Testis (tissue), 3 donors: Measurements from ENCODE around the gene C17orf67. TPM values are rescaled to one million over a fixed set of nuclear protein-coding genes. Genes with fewer than 3 reads are reported as not detected.
A peak's percentile ranks its signal among the peaks of the same experiment; 100 is the strongest.

Source experiments
- DNase-seq: peaks from one replicate; pipeline ENCODE4 v3.0.0-alpha.2; 2019
- H3K27ac ChIP-seq, 2 donors: fragments of 200-600 bp; sonication (generic); one replicate each; pipeline ENCODE4 v1.5.1; 2019
- H3K27me3 ChIP-seq: fragments of 200-600 bp; sonication (generic); one replicate; pipeline ENCODE4 v1.5.1; 2019
- H3K36me3 ChIP-seq: fragments of 200-600 bp; sonication (generic); one replicate; pipeline ENCODE4 v1.5.1; 2017; ENCODE audit warnings: low read depth; ENCODE audit errors: missing control alignments
- H3K4me1 ChIP-seq: fragments of 200-600 bp; sonication (generic); one replicate; pipeline ENCODE4 v1.5.1; 2019
- H3K4me3 ChIP-seq, 2 donors: fragments of 200-600 bp; sonication (generic); one replicate each; pipeline ENCODE4 v1.5.1; 2017 to 2019
- H3K9me3 ChIP-seq: fragments of 200-600 bp; sonication (generic); one replicate; pipeline ENCODE4 v1.5.1; 2017
- POLR2A ChIP-seq: fragments of 450-650 bp; IDR thresholded peaks from one replicate; pipeline ENCODE4 v1.6.1; 2017; ENCODE audit warnings: antibody characterized with exemption, mild to moderate bottlenecking, moderate library complexity
- WGBS, 2 donors: methylation state at CpG; one replicate each; pipeline ENCODE4 v1.1.5; 2018; 5-methylcytosine and 5-hydroxymethylcytosine counted together
- intact Hi-C: fragments of 100-400 bp; cut with DNase I; formaldehyde crosslinking; loops from one replicate; pipeline ENCODE4 v1.15.1; 2023; ENCODE audit warnings: low total_unique reads
- polyA plus RNA-seq: library from polyadenylated mRNA; stranded (reverse); fragments of 350-450 nt; fragmentation: Illumina TruSeq; extraction: RNeasy Lipid Tissue Mini Kit (QIAGEN cat#74804); gene quantifications from one replicate; pipeline ENCODE4 v1.2.3, GENCODE V29; 2014; ENCODE audit warnings: low read depth, low replicate concordance; ENCODE audit not compliant: insufficient read depth
- total RNA-seq, 2 donors: library from RNA; depleted of rRNA; stranded (reverse); fragments of >200 nt; gene quantifications; one replicate each; pipeline ENCODE4 v1.2.3, GENCODE V29; 2016
- TF ChIP-seq, protein P1 (sequence below), 3 experiments: fragments of 450-650 bp in 2 of 3; fragments of 200-600 bp in 1 of 3; sonication (generic) in 1 of 3; IDR thresholded peaks; one replicate each; pipeline ENCODE4 v1.5.1; 2016 to 2019; ENCODE audit warnings: antibody characterized with exemption in 3 of 3, mild to moderate bottlenecking in 2 of 3, moderate library complexity in 1 of 3

Gene C17orf67
- total and polyA plus RNA-seq, 3 donors from 2014 or later = 2.9 to 5.3 (median 3.7) TPM

DNA sequence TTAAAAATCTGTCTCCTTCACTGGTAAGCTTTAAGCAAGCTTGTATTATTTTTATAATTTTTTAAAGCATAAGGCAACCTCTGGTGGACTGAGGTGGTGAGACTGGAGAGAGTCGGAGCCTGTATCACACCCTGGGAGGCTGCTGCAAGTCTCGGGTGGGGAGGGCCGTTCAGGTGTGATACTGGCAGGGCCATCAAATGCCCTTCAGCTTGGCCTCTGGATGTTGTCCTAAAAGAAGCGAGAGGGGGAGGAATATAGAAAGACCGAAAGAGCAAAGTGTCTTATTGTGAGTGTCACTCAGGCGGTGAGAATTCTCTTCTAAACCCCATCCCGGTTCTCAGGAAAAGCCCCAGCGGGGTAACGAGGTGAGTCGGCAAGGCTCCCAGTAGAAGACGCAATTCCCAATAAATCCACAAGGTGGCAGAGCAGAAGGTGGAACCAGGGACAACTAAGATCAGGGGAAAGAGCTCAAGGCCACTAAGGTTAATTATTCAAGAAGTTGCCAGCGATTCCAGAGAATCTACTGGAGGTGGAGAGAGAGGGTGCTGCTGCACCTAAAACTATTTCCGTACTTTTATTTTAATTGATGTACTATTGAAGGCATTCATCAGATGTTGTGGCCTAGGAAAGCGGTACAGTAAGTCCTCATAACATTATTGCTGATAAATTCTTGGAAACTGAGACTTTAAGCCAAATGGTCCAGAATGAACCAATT, 14.1 kb downstream of the C17orf67 start:
- TF ChIP-seq, protein P1, sequence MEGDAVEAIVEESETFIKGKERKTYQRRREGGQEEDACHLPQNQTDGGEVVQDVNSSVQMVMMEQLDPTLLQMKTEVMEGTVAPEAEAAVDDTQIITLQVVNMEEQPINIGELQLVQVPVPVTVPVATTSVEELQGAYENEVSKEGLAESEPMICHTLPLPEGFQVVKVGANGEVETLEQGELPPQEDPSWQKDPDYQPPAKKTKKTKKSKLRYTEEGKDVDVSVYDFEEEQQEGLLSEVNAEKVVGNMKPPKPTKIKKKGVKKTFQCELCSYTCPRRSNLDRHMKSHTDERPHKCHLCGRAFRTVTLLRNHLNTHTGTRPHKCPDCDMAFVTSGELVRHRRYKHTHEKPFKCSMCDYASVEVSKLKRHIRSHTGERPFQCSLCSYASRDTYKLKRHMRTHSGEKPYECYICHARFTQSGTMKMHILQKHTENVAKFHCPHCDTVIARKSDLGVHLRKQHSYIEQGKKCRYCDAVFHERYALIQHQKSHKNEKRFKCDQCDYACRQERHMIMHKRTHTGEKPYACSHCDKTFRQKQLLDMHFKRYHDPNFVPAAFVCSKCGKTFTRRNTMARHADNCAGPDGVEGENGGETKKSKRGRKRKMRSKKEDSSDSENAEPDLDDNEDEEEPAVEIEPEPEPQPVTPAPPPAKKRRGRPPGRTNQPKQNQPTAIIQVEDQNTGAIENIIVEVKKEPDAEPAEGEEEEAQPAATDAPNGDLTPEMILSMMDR (IDR thresholded peaks at IDR 0.05) = peak; percentile 77 to 91 (median 89)
- TF ChIP-seq POLR2A = no peak

DNA sequence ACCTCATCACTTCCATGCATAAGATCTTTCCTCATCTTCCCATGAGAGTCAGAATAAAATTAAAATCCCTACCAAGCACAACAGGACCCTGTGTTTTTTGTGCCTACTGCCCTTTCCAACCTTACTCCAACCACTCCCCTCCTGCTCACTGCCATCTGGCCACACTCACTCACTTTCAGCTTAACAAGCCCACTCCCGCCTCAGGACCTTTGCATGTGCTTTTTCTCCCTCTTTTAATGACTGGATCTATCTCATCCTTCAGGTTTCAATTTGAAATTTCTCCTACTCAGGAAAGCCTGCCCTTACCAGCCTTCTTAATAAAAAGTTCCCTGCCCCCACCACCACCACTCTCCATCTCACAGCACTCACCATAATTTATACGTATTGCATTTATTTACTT, 14.7 kb downstream of the C17orf67 start:
- no peaks in the 10 kb centered on the region for H3K27me3 ChIP-seq
- DNase-seq = no peak
- WGBS, 2 donors = 88 to 90% methylated on average over 2 of the region's 2 CpGs
- H3K9me3 ChIP-seq = no peaks in the 10 kb centered on the region
- H3K4me3 ChIP-seq = no peak overlapping the region
- TF ChIP-seq, protein P1 (IDR thresholded peaks at IDR 0.05) = no peak
- no peak for TF ChIP-seq POLR2A
- no peak overlapping the region for H3K27ac ChIP-seq
- H3K4me1 ChIP-seq = no peaks in the 10 kb centered on the region
- no peaks in the 10 kb centered on the region for H3K36me3 ChIP-seq
- intact Hi-C loops = loop anchor here (10.0 kb wide), 1 partner anchor 126 kb away; no protein-coding TSS in a partner anchor

More for the DNA sequence above, 14.1 kb downstream of the C17orf67 start:
- no peaks in the 10 kb centered on the region for H3K27me3 ChIP-seq
- 20 to 41% methylated on average over 14 of the region's 14 CpGs for WGBS, 2 donors
- H3K4me3 ChIP-seq = no peak overlapping the region
- intact Hi-C loops = loop anchor here (10.0 kb wide), 1 partner anchor 125 kb away; no protein-coding TSS in a partner anchor
- H3K4me1 ChIP-seq = no peaks in the 10 kb centered on the region
- peak; percentile 85 for DNase-seq
- H3K9me3 ChIP-seq = no peaks in the 10 kb centered on the region
- no peak overlapping the region for H3K27ac ChIP-seq
- no peaks in the 10 kb centered on the region for H3K36me3 ChIP-seq

DNA sequence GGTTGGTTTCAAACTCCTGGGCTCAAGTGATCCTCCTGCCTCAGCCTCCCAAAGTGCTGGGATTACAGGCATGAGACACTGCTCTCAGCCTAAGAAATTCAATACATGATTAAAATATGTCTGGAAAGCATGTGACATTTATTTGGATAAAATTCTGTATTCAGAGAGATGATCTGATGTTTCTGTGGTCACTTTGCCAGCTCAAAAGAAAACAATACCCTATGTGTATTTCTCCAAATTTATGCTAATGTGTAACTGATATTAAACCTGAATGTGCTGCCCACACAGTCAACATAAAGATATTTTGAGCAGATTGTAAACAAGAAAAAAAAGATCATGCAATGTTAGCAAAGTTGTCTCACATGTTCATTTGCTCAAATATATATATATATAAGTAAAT, 16.7 kb downstream of the C17orf67 start:
- Histone ChIP-seq H3K36me3 (no peaks in the 10 kb centered on the region), H3K4me3 (no peak overlapping the region), H3K4me1 (no peaks in the 10 kb centered on the region), H3K27ac (no peak overlapping the region), H3K27me3 (no peaks in the 10 kb centered on the region), H3K9me3 (no peaks in the 10 kb centered on the region)
- intact Hi-C loops = loop anchor here (10.0 kb wide), 1 partner anchor 128 kb away; no protein-coding TSS in a partner anchor
- no peak for TF ChIP-seq POLR2A
- TF ChIP-seq, protein P1 (IDR thresholded peaks at IDR 0.05) = no peak
- DNase-seq = no peak

DNA sequence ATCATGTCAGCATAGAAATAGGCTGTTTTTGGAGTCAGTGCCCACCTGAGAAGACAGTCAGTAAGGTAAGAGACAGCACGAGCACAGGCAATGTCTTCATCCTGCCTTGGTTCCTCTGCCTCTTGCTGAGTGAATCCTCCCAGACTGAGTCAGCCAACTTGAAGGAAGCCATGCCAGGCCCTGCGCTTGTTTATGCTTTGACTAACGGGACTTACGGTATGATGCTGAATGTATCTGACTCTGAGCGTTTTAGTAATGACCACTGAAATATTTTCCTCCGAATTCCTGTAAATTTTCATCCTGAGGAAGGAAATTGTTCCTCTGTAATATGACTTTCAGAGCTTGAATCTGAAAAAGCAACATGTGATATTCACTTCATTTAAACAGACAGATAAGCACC, 18.0 kb downstream of the C17orf67 start:
- Histone ChIP-seq H3K9me3 (no peaks in the 10 kb centered on the region), H3K4me3 (no peak overlapping the region), H3K27ac (no peak overlapping the region), H3K4me1 (no peaks in the 10 kb centered on the region), H3K27me3 (no peaks in the 10 kb centered on the region), H3K36me3 (no peaks in the 10 kb centered on the region)
- DNase-seq = no peak
- TF ChIP-seq, protein P1 (IDR thresholded peaks at IDR 0.05) = no peak
- no peak for TF ChIP-seq POLR2A
- WGBS, 2 donors = 81 to 82% methylated on average over 6 of the region's 6 CpGs
- intact Hi-C loops = loop anchor here (10.0 kb wide), 1 partner anchor 129 kb away; no protein-coding TSS in a partner anchor
